ENCODE results near the gene MLLT6.

The MLLT6 gene

GRCh38 chr17:38706505-38707216 is 1.6 kb downstream of the MLLT6 start:
- no peak for DNase-seq (ENCODE audit: low read depth in 2 of 2)

- no peak for DNase-seq (ENCODE audit: low read depth in 2 of 2)
These were observed 2.7 kb downstream of the MLLT6 start for GRCh38 chr17:38707678-38708351.

GRCh38 chr17:38709104-38709820 is 4.2 kb downstream of the MLLT6 start:
- DNase-seq (ENCODE audit: low read depth in 2 of 2), result no peak

GRCh38 chr17:38709864-38710603 is 5.0 kb downstream of the MLLT6 start:
- DNase-seq (ENCODE audit: low read depth in 2 of 2), result no peak

DNA sequence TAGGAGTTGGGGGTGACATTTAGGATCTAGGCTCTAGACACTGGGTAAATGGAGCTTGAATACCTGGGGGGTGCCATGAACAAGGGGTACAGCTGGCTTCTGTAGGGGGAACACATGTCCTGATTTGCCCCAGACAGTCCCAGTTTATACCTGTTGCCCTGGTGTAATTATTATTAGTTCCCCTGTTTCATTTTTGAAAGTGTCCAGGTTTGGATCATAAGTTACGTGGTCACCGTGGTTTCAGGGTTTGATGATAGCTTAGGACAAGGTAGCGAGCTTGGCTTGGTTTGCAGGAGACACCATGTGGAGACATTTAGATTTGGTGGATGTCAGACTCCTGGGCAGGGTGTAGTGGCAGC is 5.5 kb downstream of the MLLT6 start:
- DNase-seq (ENCODE audit: low read depth in 2 of 2), result no peak

GRCh38 chr17:38710985-38711384 is 5.9 kb downstream of the MLLT6 start:
- no peak for DNase-seq (ENCODE audit: low read depth in 2 of 2)

GRCh38 chr17:38711792-38712571 is 6.9 kb downstream of the MLLT6 start:
- no peak for DNase-seq (ENCODE audit: low read depth in 2 of 2)

- DNase-seq (ENCODE audit: low read depth in 2 of 2), result no peak
These were observed 7.5 kb downstream of the MLLT6 start for GRCh38 chr17:38712593-38712992.

DNA sequence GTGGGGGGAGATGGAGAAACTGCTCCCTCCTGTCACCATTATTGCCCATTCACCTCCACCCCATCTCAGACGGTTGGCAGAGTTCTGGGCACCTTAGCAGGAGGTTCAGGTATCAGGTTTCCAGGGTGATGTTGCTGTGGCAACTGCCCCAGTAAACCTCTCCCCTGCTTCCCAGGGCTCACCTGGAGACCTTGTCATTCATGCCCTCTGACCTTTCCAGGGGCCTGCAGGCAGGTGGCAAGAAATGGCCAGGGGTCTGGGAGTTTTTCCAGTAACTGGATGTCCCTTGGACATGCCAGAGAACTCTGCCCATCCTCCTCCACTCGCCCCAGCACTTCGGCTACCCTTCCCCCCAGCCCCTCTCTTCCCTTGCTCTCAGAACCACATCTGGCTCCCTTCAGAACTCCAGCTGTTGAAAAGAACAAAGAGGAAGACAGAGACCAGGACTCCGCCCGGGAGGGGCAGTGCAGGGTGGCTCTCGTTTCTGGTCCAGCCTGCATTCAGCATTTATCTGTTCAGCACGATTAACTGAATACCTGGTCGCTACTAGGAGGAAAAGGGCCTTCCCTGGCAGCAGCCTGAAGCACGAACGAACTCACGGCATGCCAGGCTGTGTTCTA is 8.5 kb downstream of the MLLT6 start:
- no peak for DNase-seq (ENCODE audit: low read depth in 2 of 2)

DNA sequence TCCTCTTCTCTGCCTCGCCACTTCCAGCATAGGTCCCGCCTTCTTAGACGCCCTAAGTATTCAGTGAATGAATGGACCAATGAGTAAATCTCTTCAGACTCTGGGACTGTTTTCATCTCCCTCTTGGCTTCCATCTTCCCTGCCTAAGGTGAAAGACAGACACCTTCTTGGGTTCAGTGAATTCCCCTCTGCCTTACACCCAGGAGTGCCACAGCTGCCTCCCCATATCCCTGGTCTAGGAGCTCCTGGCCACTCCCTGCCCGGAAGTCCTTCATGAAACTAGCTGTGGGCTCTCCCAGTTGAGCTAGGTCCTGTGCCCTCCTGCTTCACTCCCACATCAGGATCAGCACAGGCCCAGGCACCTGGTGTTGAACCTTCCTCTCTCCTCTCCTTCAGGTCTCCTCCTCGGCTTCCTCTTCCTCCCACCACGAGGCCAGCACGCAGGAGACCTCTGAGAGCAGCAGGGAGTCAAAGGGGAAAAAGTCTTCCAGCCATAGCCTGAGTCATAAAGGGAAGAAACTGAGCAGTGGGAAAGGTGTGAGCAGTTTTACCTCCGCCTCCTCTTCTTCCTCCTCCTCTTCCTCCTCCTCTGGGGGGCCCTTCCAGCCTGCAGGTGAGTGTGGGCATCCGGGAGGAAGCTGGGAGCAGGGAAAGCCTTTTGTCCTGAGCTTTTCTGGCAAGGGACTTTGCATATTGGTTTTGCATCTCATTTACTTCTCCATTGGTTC is 10.3 kb downstream of the MLLT6 start:
- DNase-seq (ENCODE audit: low read depth in 2 of 2), result no peak

GRCh38 chr17:38716368-38717005 is 11.4 kb downstream of the MLLT6 start:
- DNase-seq (ENCODE audit: low read depth in 2 of 2), result no peak

GRCh38 chr17:38717139-38717745 is 12.2 kb downstream of the MLLT6 start:
- DNase-seq (ENCODE audit: low read depth in 2 of 2), result no peak

DNA sequence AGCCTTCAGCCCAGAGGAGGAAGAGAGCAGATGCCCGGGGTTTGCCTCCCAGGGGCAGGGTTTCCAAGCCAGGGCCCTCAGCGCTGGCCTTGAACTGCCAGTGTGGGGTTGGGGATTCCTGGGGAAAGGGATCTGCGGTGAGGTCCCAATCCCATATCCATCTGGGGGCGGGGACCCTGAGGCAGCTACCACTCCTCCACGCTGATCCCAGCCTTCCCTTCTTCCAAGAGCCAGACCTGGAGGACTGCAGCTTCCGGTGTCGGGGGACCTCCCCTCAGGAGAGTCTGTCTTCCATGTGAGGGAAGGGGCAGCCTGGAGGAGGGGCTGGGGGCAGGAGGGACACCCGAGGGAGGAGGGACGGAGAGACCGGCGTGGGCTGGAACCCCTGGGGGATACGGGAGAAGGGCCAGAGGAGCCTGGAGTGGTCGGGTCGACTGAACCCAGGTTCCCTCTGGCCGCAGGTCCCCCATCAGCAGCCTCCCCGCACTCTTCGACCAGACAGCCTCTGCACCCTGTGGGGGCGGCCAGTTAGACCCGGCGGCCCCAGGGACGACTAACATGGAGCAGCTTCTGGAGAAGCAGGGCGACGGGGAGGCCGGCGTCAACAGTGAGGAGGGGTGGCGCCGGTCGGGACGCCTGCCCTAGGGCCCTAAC is 14.3 kb downstream of the MLLT6 start:
- DNase-seq (ENCODE audit: low read depth in 2 of 2), result no peak

DNA sequence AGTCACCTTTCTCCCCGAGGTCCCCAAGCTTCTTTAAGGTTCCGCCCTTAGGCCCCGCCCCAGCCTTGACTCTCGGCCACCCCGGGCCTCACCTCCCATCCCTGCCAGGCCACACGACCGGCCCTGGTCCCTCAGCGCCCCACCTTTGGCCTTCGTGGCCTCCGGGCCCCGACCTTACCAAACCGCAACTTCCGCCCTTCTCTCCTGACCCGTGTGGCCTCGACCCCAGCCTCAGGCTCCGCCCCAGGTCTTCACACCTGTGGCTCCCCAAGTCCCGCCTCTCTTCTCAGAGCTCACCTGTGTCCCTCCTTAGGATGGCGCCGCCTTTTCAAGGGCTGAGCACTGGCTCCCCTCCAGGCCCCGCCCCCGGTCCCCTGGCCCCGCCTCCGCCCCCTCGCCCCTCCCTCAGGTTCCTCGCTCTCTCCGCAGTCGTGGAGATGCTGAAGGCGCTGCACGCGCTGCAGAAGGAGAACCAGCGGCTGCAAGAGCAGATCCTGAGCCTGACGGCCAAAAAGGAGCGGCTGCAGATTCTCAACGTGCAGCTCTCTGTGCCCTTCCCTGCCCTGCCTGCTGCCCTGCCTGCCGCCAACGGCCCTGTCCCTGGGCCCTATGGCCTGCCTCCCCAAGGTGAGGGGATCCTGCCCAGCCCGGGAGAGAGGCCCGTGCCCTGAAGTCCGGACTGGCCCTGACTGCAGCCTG is 15.0 kb downstream of the MLLT6 start:
- no peak for DNase-seq (ENCODE audit: low read depth in 2 of 2)

- DNase-seq (ENCODE audit: low read depth in 2 of 2), result no peak
These were observed 15.9 kb downstream of the MLLT6 start for GRCh38 chr17:38720941-38721340.

DNA sequence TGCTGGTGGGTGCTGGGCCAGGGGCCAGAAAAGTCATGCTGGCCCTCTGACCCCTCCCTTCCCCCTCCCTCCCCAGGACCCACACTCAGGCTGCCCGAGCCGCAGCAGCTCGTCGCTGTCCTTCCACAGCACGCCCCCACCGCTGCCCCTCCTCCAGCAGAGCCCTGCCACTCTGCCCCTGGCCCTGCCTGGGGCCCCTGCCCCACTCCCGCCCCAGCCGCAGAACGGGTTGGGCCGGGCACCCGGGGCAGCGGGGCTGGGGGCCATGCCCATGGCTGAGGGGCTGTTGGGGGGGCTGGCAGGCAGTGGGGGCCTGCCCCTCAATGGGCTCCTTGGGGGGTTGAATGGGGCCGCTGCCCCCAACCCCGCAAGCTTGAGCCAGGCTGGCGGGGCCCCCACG is 16.7 kb downstream of the MLLT6 start:
- no peak for DNase-seq (ENCODE audit: low read depth in 2 of 2)

GRCh38 chr17:38724337-38724988 is 19.4 kb downstream of the MLLT6 start:
- DNase-seq (ENCODE audit: low read depth in 2 of 2), result no peak

DNA sequence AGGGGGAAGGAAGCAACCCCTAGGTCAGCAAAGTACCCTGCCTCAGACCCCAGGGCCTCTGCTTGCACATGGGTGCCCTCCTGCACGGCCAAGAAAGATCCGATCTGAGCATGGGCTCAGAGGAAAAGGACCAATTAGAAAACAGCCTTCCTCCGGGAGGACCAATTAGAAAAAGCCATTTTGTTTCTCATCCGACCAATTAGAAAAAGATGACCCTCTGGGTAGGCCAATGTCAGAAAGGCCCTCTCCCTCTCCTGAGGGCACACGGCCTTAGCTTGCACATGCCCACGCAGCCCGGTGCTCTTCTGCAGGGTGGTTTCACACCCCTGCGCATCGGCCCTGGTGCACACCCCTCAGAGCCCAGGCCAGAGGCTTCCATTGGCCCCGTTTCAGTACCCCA is 20.0 kb downstream of the MLLT6 start:
- no peak for DNase-seq (ENCODE audit: low read depth in 2 of 2)

Measured in stimulated activated CD4-positive, alpha-beta T cell treated with anti-CD3 and anti-CD28 coated beads, Interleukin-1b, Interleukin-23, amount 100 ng/mL, for 1 hour (primary cell).